Epithelial cell of esophagus (primary cell): Measurements from ENCODE around the gene SNX30.

Source experiments
- DNase-seq: peaks from one replicate; pipeline ENCODE4 v3.0.0; 2010; ENCODE audit warnings: low read depth
- H3K4me3 ChIP-seq: 2 replicates; pipeline ENCODE4 v1.5.1; 2011; ENCODE audit warnings: mild to moderate bottlenecking, low read length, control low read depth
- CTCF ChIP-seq: IDR thresholded peaks from 2 replicates; pipeline ENCODE4 v1.5.1; 2011; ENCODE audit warnings: low read depth, mild to moderate bottlenecking, low read length, control low read depth, inconsistent platforms; ENCODE audit not compliant: insufficient read depth; ENCODE audit errors: missing control alignments

SNX30 gene

GRCh38 chr9:112789473-112789872, 38.9 kb downstream of the SNX30 start:
- DNase-seq = no peak
- H3K4me3 ChIP-seq = no peak overlapping the region
- TF ChIP-seq CTCF = no peak

- H3K4me3 ChIP-seq = no peak overlapping the region
- DNase-seq = peak; percentile 28
- no peak for TF ChIP-seq CTCF
Observed at GRCh38 chr9:112789891-112790774, 39.6 kb downstream of the SNX30 start.

GRCh38 chr9:112792670-112793069, 42.1 kb downstream of the SNX30 start:
- no peak overlapping the region for H3K4me3 ChIP-seq
- no peak for DNase-seq
- no peak for TF ChIP-seq CTCF

- TF ChIP-seq CTCF = peak; percentile 58
- peak; percentile 63 for DNase-seq
- H3K4me3 ChIP-seq = no peak overlapping the region
Observed at GRCh38 chr9:112793213-112793810, 42.8 kb downstream of the SNX30 start.

- no peak for TF ChIP-seq CTCF
- H3K4me3 ChIP-seq = no peak overlapping the region
- DNase-seq = no peak
Observed at GRCh38 chr9:112794731-112795130, 44.2 kb downstream of the SNX30 start.

- no peak for TF ChIP-seq CTCF
- DNase-seq = no peak
- no peak overlapping the region for H3K4me3 ChIP-seq
Observed at GRCh38 chr9:112795921-112796320, 45.4 kb downstream of the SNX30 start.
